ENCODE results near the gene RALGAPA2. TPM values are rescaled to one million over a fixed set of nuclear protein-coding genes. Genes with fewer than 3 reads are reported as not detected.

Gene RALGAPA2
- total and polyA plus RNA-seq, 2 of the 13 experiments (the other 11 are each of a cell fraction or from before 2014, with no cell fraction given), result 13.8 to 17.7 TPM

- no peak for TF ChIP-seq ZNF329 (CRISPR knock-in tag; IDR thresholded peaks at IDR 0.05; ENCODE audit: low read depth)
- TF ChIP-seq TMF1 (CRISPR knock-in tag; IDR thresholded peaks at IDR 0.05; ENCODE audit: low read depth), result no peak
- peak; percentile 86 for TF ChIP-seq ZMYM3 (CRISPR knock-in tag; IDR thresholded peaks at IDR 0.05)
- no peak for TF ChIP-seq ZNF558 (CRISPR knock-in tag; IDR thresholded peaks at IDR 0.05; ENCODE audit: borderline replicate concordance)
- no peak for TF ChIP-seq ZNF367 (CRISPR knock-in tag; IDR thresholded peaks at IDR 0.05; ENCODE audit: borderline replicate concordance)
- TF ChIP-seq, protein P1, sequence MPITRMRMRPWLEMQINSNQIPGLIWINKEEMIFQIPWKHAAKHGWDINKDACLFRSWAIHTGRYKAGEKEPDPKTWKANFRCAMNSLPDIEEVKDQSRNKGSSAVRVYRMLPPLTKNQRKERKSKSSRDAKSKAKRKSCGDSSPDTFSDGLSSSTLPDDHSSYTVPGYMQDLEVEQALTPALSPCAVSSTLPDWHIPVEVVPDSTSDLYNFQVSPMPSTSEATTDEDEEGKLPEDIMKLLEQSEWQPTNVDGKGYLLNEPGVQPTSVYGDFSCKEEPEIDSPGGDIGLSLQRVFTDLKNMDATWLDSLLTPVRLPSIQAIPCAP (CRISPR knock-in tag; IDR thresholded peaks at IDR 0.05; ENCODE audit: low read depth), result no peak
- no peak for TF ChIP-seq KDM5B (CRISPR knock-in tag; IDR thresholded peaks at IDR 0.05; ENCODE audit: borderline replicate concordance)
- peak; percentile 90; the same call in 1 of the 2 replicates for TF ChIP-seq ZNF572 (CRISPR knock-in tag; IDR thresholded peaks at IDR 0.05)
- no peak for TF ChIP-seq RFX1 (IDR thresholded peaks at IDR 0.05)
- TF ChIP-seq ZNF343 (CRISPR knock-in tag; IDR thresholded peaks at IDR 0.05), result no peak
- no peak for TF ChIP-seq ZNF121 (CRISPR knock-in tag; IDR thresholded peaks at IDR 0.05)
- TF ChIP-seq, protein P2, sequence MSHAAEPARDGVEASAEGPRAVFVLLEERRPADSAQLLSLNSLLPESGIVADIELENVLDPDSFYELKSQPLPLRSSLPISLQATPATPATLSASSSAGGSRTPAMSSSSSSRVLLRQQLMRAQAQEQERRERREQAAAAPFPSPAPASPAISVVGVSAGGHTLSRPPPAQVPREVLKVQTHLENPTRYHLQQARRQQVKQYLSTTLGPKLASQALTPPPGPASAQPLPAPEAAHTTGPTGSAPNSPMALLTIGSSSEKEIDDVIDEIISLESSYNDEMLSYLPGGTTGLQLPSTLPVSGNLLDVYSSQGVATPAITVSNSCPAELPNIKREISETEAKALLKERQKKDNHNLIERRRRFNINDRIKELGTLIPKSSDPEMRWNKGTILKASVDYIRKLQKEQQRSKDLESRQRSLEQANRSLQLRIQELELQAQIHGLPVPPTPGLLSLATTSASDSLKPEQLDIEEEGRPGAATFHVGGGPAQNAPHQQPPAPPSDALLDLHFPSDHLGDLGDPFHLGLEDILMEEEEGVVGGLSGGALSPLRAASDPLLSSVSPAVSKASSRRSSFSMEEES (CRISPR knock-in tag; IDR thresholded peaks at IDR 0.05), result peak; percentile 24; the same call in 1 of the 2 replicates
- TF ChIP-seq GTF2F1 (IDR thresholded peaks at IDR 0.05; ENCODE audit: low read length), result no peak
- TF ChIP-seq, protein P3, sequence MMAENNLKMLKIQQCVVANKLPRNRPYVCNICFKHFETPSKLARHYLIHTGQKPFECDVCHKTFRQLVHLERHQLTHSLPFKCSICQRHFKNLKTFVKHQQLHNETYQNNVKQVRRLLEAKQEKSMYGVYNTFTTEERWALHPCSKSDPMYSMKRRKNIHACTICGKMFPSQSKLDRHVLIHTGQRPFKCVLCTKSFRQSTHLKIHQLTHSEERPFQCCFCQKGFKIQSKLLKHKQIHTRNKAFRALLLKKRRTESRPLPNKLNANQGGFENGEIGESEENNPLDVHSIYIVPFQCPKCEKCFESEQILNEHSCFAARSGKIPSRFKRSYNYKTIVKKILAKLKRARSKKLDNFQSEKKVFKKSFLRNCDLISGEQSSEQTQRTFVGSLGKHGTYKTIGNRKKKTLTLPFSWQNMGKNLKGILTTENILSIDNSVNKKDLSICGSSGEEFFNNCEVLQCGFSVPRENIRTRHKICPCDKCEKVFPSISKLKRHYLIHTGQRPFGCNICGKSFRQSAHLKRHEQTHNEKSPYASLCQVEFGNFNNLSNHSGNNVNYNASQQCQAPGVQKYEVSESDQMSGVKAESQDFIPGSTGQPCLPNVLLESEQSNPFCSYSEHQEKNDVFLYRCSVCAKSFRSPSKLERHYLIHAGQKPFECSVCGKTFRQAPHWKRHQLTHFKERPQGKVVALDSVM (CRISPR knock-in tag; IDR thresholded peaks at IDR 0.05), result peak; percentile 59; the same call in 1 of the 2 replicates
- TF ChIP-seq RELA (CRISPR knock-in tag; IDR thresholded peaks at IDR 0.05), result 0 out of 2 replicates have a peak, but pooled peaks have one; percentile 38
- TF ChIP-seq TBX2 (CRISPR knock-in tag; IDR thresholded peaks at IDR 0.05; ENCODE audit: borderline replicate concordance), result peak; percentile 65; the same call in 1 of the 2 replicates
- no peak; the same call in 1 of the 2 replicates for TF ChIP-seq PHF20 (CRISPR knock-in tag; IDR thresholded peaks at IDR 0.05)
- no peak for TF ChIP-seq ZNF777 (CRISPR knock-in tag; IDR thresholded peaks at IDR 0.05)
- TF ChIP-seq GZF1 (CRISPR knock-in tag; IDR thresholded peaks at IDR 0.05), result no peak
Observed at GRCh38 chr20:20519269-20519668, 193.2 kb downstream of the RALGAPA2 start (continued).

Data from HepG2 (cell line).